OCI-LY7 (cell line): Measurements from ENCODE around the gene FRMD1.

ENCODE experiments used
- CTCF ChIP-seq: fragments of 200-600 bp; sonication (generic); conservative IDR thresholded peaks from 2 replicates; pipeline ENCODE4 v1.5.1; 2014; ENCODE audit warnings: mild to moderate bottlenecking, antibody characterized with exemption, low read length, moderate library complexity, mixed read lengths
- EZH2phosphoT487 ChIP-seq: fragments of 200-600 bp; sonication (generic); IDR thresholded peaks from 2 replicates; pipeline ENCODE4 v1.6.1; 2018; ENCODE audit warnings: low read depth, borderline replicate concordance, mild to moderate bottlenecking, mixed run types, antibody characterized with exemption, low read length, moderate library complexity, mixed read lengths

GRCh38 chr6:168103050-168103830, 24.2 kb upstream of the FRMD1 start:
- no peak for TF ChIP-seq CTCF
- TF ChIP-seq EZH2phosphoT487: no peak
